GM19238 (cell line): ENCODE results near the gene CRLF2.
"Not testable (repeated sequence)": the region's sequence is repeated elsewhere in the genome, so short reads cannot be mapped to it uniquely, and the experiment has no call there.

Source experiments
- DNase-seq: peaks from one replicate; pipeline ENCODE4 v3.0.0; 2011; ENCODE audit warnings: low spot score; ENCODE audit not compliant: insufficient read length

The CRLF2 gene

DNA sequence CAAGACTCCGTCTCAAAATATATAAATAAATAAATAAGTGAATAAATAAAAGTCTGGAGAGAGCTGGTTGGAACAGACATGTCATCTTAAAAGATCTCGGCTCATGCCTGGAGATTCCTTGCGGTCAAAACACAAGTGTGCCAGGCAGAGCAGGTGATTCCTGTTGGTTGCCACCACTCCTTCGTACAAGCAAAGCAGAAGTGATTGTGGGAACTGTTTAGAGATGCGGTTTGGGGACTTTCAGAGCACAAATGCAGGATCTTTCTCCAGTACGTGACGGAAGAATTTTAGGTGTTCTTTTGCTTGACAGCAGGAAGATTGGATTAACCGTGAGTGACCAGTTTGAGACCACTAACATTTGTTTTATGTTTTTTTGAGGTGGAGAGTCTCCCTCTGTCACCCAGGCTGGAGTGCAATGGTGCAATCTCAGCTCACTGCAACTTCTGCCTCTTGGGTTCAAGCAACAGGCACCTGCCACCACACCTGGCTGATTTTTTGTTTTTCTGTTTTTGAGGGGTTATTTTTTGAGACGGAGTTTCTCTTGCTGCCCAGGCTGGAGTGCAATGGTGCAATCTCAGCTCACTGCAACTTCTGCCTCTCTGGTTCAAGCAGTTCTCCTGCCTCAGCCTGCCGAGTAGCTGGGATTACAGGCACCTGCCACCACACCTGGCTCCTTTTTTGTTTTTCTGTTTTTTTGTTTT lies 2.8 kb upstream of the CRLF2 start:
- DNase-seq, result no peak

GRCh38 chrX:1213971-1214370 lies 1.5 kb upstream of the CRLF2 start:
- DNase-seq, result no peak

- no peak for DNase-seq
Measured at GRCh38 chrX:1210844-1211243, 1.6 kb downstream of the CRLF2 start.

GRCh38 chrX:1207496-1208025 lies 4.9 kb downstream of the CRLF2 start:
- DNase-seq, result no peak

GRCh38 chrX:1205681-1206611 lies 6.5 kb downstream of the CRLF2 start:
- DNase-seq, result no peak

- DNase-seq, result no peak
Measured at GRCh38 chrX:1202251-1202650, 10.2 kb downstream of the CRLF2 start.

DNA sequence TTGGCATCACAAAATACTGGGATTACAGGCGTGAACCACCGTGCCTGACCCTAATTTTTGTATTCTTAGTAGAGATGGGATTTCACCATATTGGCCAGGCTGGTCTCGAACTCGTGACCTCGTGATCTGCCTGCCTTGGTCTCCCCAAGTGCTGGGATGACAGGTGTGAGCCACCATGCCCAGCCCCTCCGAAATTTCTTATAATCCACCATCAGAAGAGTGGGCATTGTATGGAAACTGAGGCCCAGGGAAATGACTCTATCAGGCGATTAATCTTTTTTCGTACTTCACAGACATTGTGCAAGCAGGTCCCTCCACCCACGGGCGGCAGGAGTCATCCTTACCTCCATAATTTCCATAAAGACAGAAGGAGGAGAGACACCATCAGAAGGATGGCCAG lies 16.0 kb downstream of the CRLF2 start:
- no peak for DNase-seq

- DNase-seq, result not testable (repeated sequence)
Measured at GRCh38 chrX:1192196-1192595, 20.3 kb downstream of the CRLF2 start.

DNA sequence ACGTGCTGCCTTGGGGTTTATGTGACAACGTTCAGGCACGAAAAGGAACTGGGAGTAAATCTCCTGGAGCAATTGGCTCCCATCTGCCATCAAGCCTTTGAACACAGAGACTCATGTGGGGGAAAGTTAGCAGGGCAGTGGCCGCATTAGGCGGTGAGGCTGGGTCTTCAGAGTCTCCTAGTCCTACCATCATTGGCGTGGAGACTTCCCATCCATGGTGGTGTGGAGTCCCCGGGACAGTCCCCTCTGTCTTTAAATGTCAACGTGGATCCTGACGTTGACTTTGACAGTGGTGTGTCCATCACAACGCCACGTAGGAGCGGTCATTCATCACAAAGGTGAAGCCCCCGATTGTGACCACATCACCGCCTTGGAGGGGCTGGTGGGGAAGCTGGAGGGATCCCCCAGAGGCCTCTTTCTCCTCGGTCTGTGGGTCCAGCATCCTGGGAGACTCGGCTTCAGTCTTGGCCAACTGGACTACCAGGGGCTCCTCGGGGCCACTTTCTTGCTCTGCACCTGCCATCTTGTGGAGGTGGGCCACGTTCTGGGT lies 21.8 kb downstream of the CRLF2 start:
- no peak for DNase-seq

GRCh38 chrX:1185561-1185960 lies 26.9 kb downstream of the CRLF2 start:
- DNase-seq, result no peak

- no peak for DNase-seq
Measured at GRCh38 chrX:1182211-1182610, 30.2 kb downstream of the CRLF2 start.

- not testable (repeated sequence) for DNase-seq
Measured at GRCh38 chrX:1181661-1182060, 30.8 kb downstream of the CRLF2 start.

DNA sequence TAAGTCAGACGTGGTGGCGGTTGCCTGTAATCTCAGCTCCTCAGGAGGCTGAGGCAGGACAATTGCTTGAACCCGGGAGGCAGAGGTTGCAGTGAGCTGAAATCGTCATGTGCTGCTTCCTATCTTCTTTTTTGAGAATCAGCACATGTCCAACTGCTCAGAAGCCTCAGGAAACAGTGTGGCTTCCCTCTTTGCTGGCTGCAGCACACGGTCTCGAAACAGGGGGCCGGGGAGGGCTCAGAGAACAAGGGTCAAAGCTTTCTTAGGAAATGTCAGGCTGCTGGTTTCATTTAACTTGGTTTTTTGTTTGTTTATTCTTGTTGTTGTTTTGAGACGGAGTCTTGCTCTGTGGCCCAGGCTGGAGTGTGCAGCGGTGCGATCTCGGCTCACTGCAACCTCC lies 31.3 kb downstream of the CRLF2 start:
- no peak for DNase-seq

DNA sequence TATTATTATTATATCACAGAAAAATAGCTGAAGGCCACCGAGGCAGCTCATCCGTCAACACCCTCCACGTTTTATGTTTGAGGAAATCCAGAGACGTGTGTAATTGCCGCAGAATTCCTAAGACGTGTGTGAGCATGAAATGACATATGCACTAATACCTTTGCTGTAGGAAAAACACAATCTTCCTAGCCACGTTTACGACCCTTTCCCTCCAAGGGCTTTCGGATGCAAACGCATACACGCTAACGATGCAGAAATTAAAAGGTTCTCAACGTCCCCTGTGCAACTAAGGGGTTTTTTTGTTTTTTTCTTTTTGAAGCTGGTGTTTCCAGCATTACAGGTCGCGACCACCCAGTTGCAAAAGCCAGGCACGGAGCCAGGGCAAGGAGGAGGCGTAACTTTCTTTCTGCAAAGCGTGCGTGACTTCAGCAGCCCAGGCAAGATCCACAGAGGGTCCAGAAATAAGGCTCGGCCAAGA lies 33.8 kb downstream of the CRLF2 start:
- DNase-seq, result no peak

GRCh38 chrX:1176531-1177320 lies 35.7 kb downstream of the CRLF2 start:
- DNase-seq, result not testable (repeated sequence)

DNA sequence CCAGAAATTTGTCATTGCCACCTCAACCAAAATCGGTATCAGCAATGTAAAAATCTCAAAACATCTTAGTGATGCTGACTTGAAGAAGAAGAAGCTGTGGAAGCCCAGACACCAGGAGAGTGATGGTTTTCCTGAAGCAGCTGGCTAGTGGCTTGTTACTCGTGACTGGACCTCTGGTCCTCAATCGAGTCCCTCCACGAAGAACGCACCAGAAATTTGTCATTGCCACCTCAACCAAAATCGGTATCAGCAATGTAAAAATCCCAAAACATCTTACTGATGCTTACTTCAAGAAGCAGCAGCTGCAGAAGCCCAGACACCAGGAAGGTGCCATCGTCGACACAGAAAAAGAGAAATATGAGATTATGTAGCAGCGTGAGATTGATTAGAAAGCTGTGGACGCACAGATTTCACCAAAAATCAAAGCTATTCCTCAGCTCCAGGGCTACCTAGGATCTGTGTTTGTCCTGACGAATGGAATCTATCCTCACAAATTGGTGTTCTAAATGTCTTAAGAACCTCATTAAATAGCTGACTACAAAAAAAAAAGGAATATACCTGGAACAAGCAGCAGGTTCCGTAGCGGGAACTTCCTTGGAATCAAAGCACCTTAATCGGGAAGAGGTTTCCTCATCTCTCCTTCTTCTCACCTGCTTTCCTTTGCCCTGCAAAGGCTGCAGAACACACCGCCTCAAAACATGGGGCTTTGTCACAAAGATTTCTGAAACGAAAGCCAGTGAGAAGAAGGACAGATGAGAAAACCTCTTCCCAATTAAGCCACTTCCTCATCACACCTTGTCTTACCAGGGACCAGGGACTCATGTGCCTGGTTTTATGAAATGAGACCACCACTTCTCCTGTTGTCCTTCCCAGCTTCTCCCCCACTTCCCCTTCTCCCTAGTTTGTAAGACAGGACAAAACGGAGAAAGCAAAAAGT lies 37.6 kb downstream of the CRLF2 start:
- not testable (repeated sequence) for DNase-seq

DNA sequence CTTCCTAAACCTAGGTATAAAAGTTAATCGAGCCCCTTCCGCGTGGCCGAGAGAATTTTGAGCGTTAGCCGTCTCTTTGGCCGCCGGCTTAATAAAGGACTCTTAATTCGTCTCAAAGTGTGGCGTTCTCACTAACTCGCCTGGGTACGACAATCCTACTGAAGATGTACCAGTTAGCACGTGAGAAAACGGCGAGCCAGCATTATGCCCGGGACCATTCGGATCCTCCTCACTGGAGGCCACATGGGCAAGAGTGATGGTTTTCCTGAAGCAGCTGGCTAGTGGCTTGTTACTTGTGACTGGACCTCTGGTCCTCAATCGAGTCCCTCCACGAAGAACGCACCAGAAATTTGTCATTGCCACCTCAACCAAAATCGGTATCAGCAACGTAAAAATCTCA lies 39.0 kb downstream of the CRLF2 start:
- not testable (repeated sequence) for DNase-seq

GRCh38 chrX:1172496-1172895 lies 40.0 kb downstream of the CRLF2 start:
- DNase-seq, result no peak

- DNase-seq, result not testable (repeated sequence)
Measured at GRCh38 chrX:1171915-1172314, 40.5 kb downstream of the CRLF2 start.

GRCh38 chrX:1170243-1170642 lies 42.2 kb downstream of the CRLF2 start:
- no peak for DNase-seq
